HCEC 1CT (cell line): ENCODE results near the gene RNF144A.

Source experiments
- DNase-seq: peaks from one replicate; pipeline ENCODE4 v3.0.0-alpha.2; 2017

The RNF144A gene

DNA sequence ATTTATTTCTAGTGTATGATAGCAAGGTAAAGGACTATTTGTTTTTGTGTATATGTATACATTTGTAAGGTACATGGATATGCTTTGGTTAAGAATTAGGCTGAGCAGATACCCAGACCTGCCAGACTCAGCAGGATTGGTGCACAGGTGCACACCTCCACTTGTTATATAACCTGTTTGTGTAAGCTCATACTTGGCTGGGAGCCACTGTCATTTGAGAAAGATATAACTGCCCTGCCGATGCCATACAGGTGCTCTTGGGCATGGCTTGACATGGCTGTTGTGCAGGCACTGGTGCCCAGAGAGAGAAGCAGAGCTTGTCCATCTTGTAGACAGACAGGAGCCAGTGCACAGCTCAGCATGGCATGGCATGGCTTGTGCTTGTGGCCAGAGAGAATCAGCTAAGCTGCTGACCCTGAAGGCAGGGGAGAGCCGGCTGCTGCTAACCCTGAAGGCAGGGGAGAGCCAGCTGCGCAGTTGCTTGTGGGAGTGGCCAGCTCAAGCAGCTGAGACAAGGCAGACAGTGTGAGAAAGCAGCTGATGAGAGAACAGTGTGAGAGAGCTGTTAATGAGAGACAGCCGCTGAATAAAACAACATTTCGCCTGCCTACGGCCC is 136.5 kb downstream of the RNF144A start:
- no peak for DNase-seq

DNA sequence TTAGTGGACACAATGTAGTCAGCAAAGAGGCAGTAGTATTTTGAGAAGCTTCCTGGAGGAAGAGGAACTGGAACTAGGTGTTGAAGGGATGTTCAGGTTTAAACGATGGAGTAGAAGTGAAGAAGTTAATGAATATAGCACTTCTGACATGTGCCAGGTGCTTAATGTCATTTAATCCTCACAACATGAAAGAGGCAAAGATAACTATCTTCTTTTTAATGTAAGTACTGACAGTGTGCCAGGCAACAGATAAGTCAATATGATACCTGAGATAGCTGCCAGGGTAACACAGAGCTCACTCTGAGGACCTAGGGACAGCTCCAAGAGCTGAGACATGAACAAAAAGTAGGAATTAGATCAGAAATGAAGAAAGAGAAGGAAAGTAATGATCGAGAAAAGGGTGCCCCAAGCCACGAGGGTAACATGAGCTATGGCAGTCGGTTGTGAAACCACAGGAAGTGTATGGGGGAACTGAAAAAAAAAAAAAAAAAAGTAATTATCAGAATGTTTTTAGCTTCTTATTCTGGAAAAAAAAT is 140.7 kb downstream of the RNF144A start:
- no peak for DNase-seq

DNA sequence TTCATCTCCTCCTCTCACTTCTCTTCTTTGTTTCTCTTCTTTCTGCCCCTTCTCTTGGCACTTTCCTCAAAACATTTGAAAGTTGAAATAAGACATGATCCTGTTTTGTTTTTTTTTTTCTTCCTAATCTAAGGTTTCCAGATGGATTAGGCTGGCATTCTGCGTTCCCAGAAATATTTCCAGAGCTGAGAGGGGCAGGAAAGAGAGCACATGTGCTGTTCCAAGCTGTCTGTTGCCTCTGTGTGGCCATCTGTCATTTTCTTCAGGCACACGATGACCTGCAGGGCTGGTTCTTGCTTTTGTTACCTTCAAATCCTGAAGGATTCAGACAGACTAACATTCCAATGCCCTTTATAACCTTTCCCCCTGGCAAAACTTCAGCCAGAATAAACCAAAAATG is 142.9 kb downstream of the RNF144A start:
- DNase-seq, result no peak

DNA sequence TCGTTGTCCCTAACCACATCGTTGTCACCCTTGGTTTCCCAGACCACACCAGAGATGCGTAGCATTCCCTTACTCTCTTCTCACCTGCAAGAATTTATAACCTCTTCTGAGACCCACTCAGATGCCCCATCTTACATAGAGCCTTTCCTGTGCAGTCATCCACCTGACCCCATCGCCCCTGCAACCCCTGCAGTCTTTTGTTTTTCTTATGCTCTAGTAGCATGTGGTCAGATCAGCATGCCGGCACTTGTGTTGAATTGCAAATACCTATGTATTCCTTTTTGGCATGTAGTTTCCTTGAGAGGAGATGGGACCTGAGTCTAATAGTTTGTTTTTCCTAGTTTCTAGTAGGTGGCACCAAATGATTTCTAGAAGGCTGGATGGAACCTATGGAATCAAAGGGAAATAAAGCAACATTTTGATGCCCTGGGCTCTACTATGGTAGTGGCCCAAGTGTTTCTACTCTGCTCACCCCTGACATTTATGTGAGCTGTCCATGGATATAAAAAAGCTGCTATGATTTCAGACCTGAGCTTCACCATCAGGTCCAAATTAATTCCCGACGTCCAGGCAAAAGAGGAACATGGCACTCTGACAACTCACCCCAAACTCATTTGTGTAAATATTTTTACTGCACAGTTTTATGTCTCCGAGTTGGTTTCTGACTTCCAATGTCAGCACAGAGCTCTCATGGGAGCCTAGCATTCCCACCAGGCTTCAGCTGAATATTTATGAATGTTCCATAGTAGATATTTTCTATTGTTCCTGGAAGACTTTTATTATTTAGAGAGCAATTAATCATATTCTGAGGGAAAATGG is 143.6 kb downstream of the RNF144A start:
- no peak for DNase-seq

DNA sequence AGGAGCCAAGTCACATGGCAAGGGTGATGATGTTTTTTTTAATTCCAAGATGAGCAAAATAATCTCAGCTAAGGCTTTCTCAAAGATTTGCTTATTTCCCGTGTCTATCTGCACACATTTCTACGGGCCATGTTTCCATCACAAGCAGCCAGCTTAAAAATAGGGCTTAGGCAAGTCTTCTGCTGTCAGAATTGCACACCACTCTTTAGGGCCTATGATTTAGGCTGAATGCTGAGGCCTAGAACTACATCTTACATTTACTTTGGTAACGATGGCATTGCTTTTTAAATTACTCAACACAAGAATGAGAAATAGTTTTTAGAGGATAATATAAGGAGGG is 144.2 kb downstream of the RNF144A start:
- no peak for DNase-seq

DNA sequence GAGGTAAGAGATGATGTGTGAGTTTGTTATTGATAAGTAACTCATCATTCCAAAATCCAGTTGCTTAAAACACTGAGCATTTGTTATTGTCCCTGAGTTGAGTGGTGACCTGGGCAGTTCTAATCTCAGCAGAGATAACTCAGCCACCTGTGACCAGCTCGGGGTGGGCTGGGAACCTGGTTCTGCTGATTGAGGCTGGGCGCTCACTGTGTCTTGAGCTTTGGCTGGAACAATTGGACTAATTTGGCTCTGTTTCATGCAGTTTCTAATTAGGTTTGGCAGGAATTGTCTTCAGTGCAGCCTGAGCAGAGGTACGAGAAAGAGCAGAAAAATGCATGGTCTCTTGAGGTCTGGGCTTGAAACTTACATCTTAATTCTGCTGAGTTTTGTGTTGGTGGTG is 144.7 kb downstream of the RNF144A start:
- DNase-seq, result no peak

DNA sequence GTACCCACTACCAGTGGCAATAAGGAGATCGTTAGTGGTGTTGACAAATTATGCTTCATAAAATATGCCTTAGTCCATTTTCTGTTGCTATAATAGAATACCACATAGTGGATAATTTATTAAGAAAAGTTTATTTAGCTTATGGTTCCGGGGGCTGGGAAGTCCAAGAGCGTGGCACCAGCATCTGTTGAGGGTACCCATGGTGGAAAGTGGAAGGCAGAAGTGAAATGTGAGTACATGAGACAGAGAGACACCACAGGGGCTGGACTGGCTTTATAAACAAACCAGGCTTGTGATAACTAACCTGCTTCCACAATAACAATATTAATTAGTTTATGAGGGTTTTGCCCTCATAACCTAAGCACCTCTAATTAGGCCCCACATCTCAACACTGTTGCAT is 146.6 kb downstream of the RNF144A start:
- DNase-seq, result no peak

DNA sequence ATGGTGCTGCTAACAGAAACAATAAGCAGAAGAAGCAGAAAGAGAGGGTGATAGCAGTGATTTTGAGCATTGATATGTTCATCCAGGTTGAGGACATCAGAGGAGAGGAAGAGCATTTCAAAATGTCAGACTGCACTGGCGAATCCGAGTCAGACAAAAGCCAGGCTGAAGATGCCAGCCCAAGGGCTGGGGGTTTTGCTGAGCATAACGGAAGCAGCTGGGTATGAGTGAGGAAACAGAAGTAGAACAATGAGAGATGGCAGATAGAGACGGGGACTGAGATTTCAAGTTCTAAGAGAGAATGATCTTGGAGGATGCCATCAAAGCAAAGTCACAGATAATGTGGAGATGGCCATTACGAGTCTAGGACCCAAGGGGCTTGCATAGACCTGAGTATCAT is 151.2 kb downstream of the RNF144A start:
- no peak for DNase-seq

DNA sequence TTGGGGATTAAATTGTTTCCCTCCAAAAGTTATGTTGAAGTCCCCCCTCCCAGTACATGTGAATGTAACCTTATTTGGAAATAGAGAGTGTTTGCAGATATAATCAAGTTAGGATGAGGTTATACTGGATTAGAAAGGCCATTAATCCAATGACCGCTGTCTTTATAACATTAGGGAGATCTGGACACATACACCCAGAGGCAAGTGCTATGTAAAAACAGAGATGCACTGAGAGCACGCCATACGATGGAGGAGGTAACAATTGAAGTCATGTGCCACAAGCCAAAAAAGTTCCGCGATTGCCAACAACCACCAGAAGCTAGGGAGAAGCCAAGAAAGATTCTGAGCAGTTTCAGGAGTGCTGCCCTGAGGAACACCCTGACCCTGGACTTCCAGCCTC is 153.3 kb downstream of the RNF144A start:
- DNase-seq, result no peak

DNA sequence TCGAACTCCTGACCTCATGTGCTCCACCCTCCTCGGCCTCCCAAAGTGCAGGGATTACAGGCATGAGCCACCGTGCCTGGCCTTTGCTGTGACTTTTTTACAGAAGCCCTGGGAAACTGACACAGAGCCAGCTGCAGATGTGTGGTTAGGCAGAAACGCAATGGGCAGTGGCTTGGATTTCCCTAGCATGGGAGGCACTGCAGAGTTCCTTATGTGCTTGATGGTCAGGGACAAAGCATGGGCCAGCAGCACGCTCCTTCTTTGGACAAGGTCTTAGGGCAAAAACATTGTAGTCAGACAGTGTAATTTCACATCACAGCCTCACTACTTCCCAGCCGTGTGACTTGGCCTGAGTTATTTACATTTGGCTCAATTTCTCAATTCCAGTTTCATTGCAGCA is 153.9 kb downstream of the RNF144A start:
- no peak for DNase-seq

DNA sequence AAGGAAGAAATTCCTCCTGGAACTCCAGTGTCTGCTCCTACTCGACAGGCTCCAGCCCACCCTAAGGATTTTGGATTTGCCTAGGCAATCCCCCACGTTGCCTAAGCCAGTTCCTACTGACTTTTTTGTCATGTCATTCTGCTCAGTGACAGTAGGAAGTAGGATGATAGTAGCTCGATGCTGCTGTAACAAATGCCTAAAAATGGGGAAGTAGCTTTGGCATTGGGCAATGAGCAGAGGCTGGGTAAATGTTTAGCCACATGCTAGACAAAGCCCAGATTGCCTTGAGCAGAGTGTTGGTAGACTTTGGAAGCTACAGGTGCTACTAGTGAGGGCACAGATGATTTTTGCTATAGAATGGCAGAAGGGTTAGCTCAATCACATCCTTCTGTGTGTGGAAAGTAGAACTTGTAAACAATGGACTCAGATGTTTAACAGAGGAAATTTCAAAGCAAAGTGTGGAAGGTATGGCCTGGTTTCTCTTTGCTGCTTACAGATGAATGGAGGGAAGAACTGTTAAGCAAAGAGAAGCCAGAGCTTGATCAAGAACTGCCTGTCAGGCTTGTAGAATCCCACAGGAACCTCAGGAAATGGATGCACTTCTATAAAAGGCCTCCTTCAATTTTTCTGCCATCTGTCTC is 154.8 kb downstream of the RNF144A start:
- DNase-seq, result no peak

DNA sequence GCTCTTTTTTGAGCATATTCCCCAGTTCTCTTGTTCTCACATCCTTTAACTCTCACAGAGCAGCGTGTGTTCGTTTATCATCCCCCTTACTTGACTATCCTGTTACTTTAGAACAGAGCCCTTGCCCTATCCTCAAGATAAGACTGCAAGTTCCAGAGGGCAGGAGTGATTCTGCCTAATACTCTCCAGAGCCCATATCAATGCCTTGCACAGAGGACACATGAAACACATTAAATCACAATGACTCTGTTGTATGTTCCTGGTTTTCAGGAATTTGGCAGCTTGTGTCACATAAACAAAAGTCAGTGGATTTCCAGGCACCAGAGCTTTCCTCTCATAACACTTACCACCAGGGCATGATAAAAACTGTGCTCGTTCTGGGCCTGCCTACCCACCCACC is 156.7 kb downstream of the RNF144A start:
- no peak for DNase-seq

DNA sequence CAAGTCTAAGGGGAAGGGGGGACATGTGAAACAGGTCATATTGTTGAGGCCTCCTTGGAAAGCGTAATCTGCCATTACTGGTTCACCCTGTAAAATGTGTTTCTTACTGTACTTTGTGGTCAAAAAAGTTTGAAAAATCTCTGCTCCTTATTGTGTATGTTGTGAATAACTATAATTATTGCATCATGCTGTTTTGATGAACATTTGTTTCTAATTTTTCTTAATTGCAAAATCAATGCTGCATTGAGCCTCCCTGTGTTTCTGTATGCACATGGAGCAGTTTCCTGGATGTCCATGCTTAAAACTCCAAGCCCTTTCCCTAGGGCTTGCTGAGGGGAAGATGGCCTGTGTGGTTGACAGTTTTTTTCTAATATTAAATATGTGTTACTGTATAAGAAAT is 158.6 kb downstream of the RNF144A start:
- DNase-seq, result no peak

DNA sequence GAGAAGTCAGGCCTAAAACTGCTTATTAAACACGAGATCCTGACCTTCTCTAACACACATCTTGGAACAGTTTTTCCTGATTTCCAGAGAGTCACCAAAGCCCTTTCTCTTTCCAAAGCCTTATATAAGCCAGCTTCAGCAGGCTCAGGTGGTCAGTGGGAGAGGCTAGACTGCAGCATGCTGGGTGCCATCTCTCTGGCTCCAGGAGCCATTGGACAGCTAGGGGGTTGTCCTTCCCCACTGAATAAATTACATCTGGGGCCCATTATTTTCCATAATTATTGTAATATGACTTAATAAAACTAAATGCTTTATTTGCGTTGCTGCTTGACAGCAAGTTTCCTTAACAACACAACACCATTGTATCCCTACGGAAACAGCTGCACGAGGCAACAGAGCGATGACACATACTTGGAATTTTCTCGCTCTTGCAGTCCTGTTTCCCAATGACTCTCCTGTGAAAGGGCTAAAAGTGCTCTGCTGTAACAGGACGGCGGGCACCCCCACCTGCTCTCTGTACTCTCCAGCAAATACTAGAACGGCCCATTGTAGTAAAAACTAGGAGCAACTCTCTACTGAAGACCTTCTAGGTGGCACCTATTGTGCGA is 160.6 kb downstream of the RNF144A start:
- DNase-seq, result no peak

DNA sequence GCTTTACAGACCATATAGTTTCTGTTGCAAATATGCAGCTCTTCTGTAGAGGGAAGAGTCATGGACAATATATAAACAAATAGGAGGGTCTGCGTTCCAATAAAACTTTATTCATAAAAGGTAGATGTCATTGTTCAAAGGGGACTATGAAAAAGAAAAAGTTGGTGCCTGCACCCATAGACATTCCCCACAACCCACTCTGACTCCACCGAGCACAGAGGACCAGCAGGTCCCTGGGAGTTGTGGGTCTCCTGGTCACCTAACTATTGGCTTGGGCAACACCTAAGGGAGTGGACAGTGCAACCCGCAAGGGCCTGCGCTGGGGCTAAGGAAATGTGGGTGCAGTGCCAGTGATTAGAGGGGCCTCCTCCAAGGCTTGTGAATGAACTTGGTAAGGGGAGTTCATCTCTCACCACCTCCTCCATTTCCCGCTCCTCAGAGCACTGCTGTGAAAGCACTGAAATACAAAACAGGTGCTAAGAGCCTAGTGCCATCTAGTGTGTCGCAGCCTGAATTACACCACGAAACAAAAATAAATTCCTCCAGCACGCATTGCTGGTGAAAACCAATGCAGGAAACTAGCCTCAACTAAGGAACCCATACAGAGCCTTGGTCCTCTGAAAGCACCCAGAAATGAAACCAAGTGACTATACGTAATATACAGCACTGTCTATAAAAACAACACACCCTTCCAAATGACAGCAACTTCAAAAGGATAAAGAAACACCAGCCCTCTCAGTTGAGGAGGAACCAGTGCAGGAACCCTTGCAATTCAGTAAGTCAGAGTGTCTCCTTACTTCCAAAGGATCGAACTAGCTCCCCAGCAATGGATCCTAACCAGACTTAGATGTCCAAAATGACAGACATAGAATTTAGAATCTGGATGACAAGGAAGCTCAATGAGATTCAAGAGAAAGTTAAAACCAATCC is 166.6 kb downstream of the RNF144A start:
- DNase-seq, result no peak

DNA sequence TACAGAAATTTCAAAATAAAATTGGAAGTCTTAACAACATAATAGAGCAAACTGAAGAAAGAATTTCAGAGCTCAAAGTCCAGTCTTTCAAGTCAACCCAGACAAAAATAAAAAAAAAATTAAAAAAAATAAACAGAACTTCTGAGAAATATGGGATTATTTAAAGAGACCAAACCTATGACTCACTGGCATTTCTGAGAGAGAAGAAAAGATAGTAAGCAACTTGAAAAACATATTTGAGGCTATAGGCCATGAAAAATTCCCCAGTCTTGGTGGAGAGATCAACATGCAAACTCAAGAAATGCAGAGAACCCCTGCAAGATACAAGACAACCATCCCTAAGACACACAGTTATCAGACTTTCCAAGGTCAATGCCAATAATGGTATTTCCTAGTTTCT is 167.4 kb downstream of the RNF144A start:
- DNase-seq, result no peak

DNA sequence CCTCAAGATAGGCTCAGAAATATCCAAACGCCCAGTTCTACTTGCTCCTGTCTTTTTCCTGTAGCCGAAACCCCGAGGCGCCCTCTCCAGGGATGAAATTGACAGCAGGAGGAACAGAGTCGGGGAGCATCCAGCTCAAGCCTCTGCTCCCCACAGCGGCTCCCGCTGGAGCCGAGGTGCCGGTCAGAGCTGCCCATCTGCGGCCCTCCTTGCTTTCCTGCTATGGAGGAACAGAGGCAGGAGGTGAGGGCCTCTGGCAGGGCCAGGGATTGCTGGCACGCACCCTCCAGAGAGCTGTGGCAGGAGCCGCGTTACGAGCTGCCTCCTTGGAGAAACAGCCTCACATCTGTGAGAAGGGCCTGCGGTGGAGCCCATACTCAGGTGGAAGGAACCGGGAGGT is 172.1 kb downstream of the RNF144A start:
- no peak for DNase-seq

DNA sequence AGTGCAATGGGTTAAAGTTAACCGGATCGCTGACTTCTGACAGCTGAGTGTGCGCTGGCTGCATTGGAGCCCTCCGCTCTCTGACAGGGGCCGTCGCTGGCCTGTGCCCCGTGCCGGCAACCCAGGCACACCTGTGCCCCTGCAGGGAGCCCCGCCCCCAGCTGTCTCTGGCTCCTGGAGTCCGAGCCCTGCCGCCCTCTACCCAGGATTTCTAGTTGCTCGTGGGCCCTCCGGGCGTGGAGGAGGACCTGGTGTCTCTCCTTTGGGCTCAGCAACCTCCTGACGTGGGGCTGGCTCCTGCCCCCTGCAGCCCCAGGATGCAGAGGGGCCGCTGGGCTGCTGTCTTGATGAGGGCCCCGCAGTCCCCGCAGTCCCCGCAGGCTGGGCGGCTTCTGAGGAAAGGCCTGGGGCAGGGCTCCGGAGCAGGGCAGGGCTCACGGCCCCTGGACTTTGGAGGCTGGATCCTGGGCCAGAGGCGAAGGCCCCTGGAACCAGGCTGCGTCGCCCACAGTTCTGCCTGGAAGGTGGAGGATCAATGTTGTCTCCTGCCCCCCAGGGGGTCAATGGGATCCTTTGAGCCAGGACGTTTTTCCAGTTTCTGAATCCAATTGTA is 172.8 kb downstream of the RNF144A start:
- no peak for DNase-seq

DNA sequence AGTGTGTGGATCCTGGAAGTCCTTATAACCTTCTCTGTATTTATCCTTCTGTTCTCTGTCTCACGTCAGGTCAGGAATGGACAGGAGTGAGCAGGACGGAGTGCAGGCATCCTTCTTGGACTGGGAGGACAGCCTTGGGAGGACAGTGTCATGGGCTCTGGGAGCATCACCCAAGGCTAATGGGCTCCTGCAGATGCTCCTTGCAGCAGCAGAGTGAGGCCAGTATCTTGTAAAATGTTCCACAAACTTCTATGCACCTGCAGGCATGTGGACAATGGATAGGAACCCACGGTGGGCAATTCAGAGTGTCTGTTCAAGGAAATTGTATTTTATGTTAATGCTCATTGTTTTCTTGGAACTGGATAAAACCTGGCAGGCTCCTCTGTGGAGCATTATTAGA is 176.2 kb downstream of the RNF144A start:
- DNase-seq, result no peak
